ENCODE data around the gene CDK14.

The CDK14 gene

GRCh38 chr7:91165006-91165845, 569.1 kb downstream of the CDK14 start:
- no peak for TF ChIP-seq EZH2 (IDR thresholded peaks at IDR 0.05; ENCODE audit: borderline replicate concordance, low read length)
- TF ChIP-seq, protein P1, sequence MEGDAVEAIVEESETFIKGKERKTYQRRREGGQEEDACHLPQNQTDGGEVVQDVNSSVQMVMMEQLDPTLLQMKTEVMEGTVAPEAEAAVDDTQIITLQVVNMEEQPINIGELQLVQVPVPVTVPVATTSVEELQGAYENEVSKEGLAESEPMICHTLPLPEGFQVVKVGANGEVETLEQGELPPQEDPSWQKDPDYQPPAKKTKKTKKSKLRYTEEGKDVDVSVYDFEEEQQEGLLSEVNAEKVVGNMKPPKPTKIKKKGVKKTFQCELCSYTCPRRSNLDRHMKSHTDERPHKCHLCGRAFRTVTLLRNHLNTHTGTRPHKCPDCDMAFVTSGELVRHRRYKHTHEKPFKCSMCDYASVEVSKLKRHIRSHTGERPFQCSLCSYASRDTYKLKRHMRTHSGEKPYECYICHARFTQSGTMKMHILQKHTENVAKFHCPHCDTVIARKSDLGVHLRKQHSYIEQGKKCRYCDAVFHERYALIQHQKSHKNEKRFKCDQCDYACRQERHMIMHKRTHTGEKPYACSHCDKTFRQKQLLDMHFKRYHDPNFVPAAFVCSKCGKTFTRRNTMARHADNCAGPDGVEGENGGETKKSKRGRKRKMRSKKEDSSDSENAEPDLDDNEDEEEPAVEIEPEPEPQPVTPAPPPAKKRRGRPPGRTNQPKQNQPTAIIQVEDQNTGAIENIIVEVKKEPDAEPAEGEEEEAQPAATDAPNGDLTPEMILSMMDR (IDR thresholded peaks at IDR 0.05; ENCODE audit: low read length) = no peak
- peak overlapping the region; percentile 25; the same call in 1 of the 2 replicates for H3K9ac ChIP-seq (ENCODE audit: low read length)
- no peak overlapping the region for H2AFZ ChIP-seq (ENCODE audit: low read length)
- H3K4me3 ChIP-seq (ENCODE audit: low read depth, low read length, poor library complexity, severe bottlenecking) = peak overlapping the region; percentile 19
- peak overlapping the region; percentile 42 for H3K4me2 ChIP-seq (ENCODE audit: low read length)
- H3K9me3 ChIP-seq (ENCODE audit: low read length) = no peaks in the 10 kb centered on the region
- no peaks in the 10 kb centered on the region for H3K79me2 ChIP-seq (ENCODE audit: insufficient read depth, low read length)
- peak overlapping the region; percentile 80 for H3K27ac ChIP-seq (ENCODE audit: low read depth, low read length, poor library complexity, severe bottlenecking)
- H4K20me1 ChIP-seq (ENCODE audit: insufficient read depth, low read length) = no peaks in the 10 kb centered on the region
- no peaks in the 10 kb centered on the region for H3F3A ChIP-seq (ENCODE audit: insufficient read depth, low read length)
- H3K27me3 ChIP-seq (ENCODE audit: insufficient read depth, low read length) = no peaks in the 10 kb centered on the region
- H3K4me1 ChIP-seq (ENCODE audit: insufficient read depth, low read length, severe bottlenecking) = peaks cover 29% of the 10 kb centered on the region
- H3K36me3 ChIP-seq (ENCODE audit: insufficient read depth, low read length) = no peaks in the 10 kb centered on the region
- H3K9me2 ChIP-seq (ENCODE audit: low read depth, low read length) = no peaks in the 10 kb centered on the region

GRCh38 chr7:91165846-91166230, 569.7 kb downstream of the CDK14 start:
- Histone ChIP-seq H3K4me1 (ENCODE audit: insufficient read depth, low read length, severe bottlenecking) (peaks cover 29% of the 10 kb centered on the region), H3K36me3 (ENCODE audit: insufficient read depth, low read length) (no peaks in the 10 kb centered on the region), H3K9me3 (ENCODE audit: low read length) (no peaks in the 10 kb centered on the region), H3F3A (ENCODE audit: insufficient read depth, low read length) (no peaks in the 10 kb centered on the region), H3K4me3 (ENCODE audit: low read depth, low read length, poor library complexity, severe bottlenecking) (no peak overlapping the region), H3K4me2 (ENCODE audit: low read length) (no peak overlapping the region), H3K27me3 (ENCODE audit: insufficient read depth, low read length) (no peaks in the 10 kb centered on the region), H3K9me2 (ENCODE audit: low read depth, low read length) (no peaks in the 10 kb centered on the region), H4K20me1 (ENCODE audit: insufficient read depth, low read length) (no peaks in the 10 kb centered on the region), H3K9ac (ENCODE audit: low read length) (peak overlapping the region; percentile 7; the same call in 1 of the 2 replicates), H2AFZ (ENCODE audit: low read length) (no peak overlapping the region), H3K27ac (ENCODE audit: low read depth, low read length, poor library complexity, severe bottlenecking) (peak overlapping the region; percentile 80), H3K79me2 (ENCODE audit: insufficient read depth, low read length) (no peaks in the 10 kb centered on the region)
- TF ChIP-seq, protein P1 (IDR thresholded peaks at IDR 0.05; ENCODE audit: low read length) = no peak
- no peak for TF ChIP-seq EZH2 (IDR thresholded peaks at IDR 0.05; ENCODE audit: borderline replicate concordance, low read length)

DNA sequence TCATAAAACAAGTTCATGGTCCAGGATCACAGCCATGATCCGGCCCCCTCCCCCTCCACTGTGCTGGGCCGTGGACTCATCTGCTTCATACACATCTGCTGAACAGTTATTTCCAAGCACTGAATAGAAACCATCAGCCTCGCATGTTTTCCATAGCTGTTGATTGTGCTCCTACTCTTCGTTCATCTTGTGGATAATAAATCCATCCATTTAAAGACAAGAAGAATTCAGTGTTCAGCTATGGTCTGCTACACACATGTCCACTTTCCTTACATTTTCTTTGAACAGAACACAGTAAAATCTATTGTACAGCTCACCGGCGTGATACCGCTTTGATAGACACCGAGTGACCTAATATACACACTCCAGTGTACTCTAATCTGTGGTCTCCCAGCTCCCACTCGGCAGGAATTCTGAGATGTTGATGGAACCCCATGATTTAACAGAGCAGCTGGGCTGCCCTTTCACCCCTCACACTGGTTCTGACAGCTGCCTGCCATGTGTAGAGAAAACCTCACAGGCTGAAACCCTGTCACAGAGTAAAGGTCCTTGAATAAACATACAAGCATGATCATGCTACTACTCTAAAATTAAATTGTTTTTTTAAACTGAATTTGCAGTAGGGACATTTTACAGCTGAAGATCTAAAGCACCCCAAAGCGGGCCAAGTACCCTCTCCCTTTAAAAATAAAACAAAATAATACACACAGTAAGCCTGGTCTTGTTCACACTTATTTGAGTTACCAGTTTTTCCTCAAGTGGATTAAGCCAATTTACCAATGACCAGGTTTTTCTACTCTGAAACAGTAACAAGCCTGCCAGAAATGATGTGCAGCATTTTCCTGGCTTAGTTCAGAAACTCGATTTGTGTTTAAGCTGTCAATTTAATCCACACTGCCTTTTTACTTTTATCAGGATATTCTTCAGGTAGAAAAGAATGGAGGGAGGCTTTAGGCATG, 573.0 kb downstream of the CDK14 start:
- H3K4me1 ChIP-seq (ENCODE audit: insufficient read depth, low read length, severe bottlenecking) = peaks cover 21% of the 10 kb centered on the region
- H4K20me1 ChIP-seq (ENCODE audit: insufficient read depth, low read length) = no peaks in the 10 kb centered on the region
- no peak overlapping the region for H3K9ac ChIP-seq (ENCODE audit: low read length)
- no peaks in the 10 kb centered on the region for H3K9me2 ChIP-seq (ENCODE audit: low read depth, low read length)
- TF ChIP-seq, protein P1 (IDR thresholded peaks at IDR 0.05; ENCODE audit: low read length) = no peak
- TF ChIP-seq EZH2 (IDR thresholded peaks at IDR 0.05; ENCODE audit: borderline replicate concordance, low read length) = no peak
- no peaks in the 10 kb centered on the region for H3K79me2 ChIP-seq (ENCODE audit: insufficient read depth, low read length)
- H3K9me3 ChIP-seq (ENCODE audit: low read length) = no peaks in the 10 kb centered on the region
- no peak overlapping the region for H3K4me2 ChIP-seq (ENCODE audit: low read length)
- H3K27ac ChIP-seq (ENCODE audit: low read depth, low read length, poor library complexity, severe bottlenecking) = no peak overlapping the region
- H3F3A ChIP-seq (ENCODE audit: insufficient read depth, low read length) = no peaks in the 10 kb centered on the region
- no peak overlapping the region for H2AFZ ChIP-seq (ENCODE audit: low read length)
- H3K4me3 ChIP-seq (ENCODE audit: low read depth, low read length, poor library complexity, severe bottlenecking) = no peak overlapping the region
- H3K27me3 ChIP-seq (ENCODE audit: insufficient read depth, low read length) = no peaks in the 10 kb centered on the region
- peaks cover 19% of the 10 kb centered on the region for H3K36me3 ChIP-seq (ENCODE audit: insufficient read depth, low read length)
